Epithelial cell of proximal tubule (primary cell): Measurements from ENCODE around the gene PPFIA4. TPM values are rescaled to one million over a fixed set of nuclear protein-coding genes. Genes with fewer than 3 reads are reported as not detected.

Source experiments
- DNase-seq: peaks from one replicate; pipeline ENCODE4 v3.0.0-alpha.2; 2011; ENCODE audit warnings: low read depth
- H3K4me3 ChIP-seq: 2 replicates; pipeline ENCODE4 v1.5.1; 2011; ENCODE audit warnings: low read depth, mild to moderate bottlenecking, low read length
- total RNA-seq: library from RNA; depleted of rRNA; stranded (reverse); fragments of >200 nt; gene quantifications from 2 replicates; pipeline ENCODE4 v1.2.3, GENCODE V29; 2015
- TF ChIP-seq, protein P1 (sequence below): conservative IDR thresholded peaks from 2 replicates; pipeline ENCODE4 v1.5.1; 2012; ENCODE audit warnings: low read depth, mild to moderate bottlenecking, low read length

PPFIA4 gene
- total RNA-seq, 1 donor from 2014 or later = 11.6 TPM

DNA sequence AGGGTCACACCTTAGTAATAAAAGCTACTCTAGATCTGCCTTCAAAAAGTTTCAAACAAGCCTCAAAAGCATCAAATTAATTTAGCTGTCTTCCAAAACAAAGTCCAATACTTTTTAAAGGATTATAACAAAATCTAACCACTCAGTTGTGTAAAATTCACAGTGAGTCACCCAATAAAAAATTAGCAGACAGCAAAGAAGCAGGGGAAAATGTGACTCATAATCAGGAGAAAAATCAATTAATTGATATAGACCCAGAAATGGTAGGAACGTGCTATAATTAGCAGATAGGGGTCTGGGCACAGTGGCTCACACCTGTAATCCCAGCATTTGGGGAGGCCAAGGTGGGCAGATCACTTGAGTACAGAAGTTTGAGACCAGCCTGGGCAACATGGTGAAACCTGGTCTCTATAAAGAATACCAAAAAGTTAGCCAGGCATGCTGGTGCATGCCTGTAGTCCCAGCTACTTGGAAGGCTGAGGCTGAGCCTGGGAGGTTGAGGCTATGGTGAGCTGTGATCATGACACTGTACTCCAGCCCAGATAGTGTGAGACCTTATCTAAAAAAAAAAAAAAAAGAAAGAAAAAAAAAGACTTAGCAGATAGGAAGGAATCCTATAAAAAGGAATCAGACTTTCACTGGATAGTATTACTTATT, 67.6 kb downstream of the PPFIA4 start:
- H3K4me3 ChIP-seq = no peak overlapping the region
- no peak for DNase-seq
- TF ChIP-seq, protein P1, sequence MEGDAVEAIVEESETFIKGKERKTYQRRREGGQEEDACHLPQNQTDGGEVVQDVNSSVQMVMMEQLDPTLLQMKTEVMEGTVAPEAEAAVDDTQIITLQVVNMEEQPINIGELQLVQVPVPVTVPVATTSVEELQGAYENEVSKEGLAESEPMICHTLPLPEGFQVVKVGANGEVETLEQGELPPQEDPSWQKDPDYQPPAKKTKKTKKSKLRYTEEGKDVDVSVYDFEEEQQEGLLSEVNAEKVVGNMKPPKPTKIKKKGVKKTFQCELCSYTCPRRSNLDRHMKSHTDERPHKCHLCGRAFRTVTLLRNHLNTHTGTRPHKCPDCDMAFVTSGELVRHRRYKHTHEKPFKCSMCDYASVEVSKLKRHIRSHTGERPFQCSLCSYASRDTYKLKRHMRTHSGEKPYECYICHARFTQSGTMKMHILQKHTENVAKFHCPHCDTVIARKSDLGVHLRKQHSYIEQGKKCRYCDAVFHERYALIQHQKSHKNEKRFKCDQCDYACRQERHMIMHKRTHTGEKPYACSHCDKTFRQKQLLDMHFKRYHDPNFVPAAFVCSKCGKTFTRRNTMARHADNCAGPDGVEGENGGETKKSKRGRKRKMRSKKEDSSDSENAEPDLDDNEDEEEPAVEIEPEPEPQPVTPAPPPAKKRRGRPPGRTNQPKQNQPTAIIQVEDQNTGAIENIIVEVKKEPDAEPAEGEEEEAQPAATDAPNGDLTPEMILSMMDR = no peak

DNA sequence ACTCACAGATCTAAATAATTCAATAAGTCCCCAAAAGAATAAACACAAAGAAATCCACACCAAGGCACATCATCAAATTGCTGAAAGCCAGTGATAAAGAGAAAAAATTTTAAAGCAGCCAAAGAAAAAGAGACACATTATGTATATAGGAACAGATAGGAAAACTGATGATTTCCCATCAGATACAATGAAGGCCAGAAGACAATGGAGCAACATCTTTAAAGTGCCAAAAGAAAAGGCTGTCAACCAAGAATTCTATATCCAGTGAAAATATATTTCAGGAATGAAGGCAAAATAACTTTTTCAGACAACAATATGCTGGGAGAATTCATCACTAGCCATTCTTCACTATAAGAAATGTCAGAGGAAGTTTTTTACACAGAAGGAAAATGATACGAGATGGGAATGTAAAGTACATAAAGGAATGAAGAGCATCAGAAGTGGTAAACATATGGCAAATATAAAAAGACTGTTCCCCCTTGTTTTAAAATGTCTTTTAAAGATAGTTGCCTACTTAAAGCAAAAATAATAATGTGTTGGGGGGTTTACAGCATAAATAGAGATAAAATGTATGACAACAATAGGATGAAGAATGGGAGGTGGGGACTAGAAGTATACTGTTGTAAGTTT, 68.9 kb downstream of the PPFIA4 start:
- DNase-seq = no peak
- TF ChIP-seq, protein P1 = no peak

DNA sequence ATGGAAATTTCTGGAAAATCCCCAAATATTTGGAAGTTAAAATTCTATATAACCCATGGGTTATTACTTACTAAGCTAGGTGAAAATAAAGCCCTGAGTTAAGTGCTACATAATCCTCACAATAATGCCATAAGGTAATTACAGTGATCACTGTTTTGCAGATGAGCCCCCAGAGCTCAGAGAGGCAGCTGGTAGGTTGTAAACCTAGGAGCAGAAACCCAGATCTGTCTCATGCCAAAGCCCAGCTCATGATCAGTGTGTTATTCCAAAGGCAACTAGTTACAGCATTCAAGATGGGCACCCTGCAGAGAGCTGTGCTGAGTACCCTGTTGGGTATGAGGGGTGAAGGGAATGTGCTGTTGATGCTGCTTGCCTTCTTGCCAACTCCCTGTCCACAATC, 70.3 kb downstream of the PPFIA4 start:
- TF ChIP-seq, protein P1 = no peak
- no peak for DNase-seq
- H3K4me3 ChIP-seq = no peak overlapping the region

More for the DNA sequence above, 68.9 kb downstream of the PPFIA4 start:
- no peak overlapping the region for H3K4me3 ChIP-seq

DNA sequence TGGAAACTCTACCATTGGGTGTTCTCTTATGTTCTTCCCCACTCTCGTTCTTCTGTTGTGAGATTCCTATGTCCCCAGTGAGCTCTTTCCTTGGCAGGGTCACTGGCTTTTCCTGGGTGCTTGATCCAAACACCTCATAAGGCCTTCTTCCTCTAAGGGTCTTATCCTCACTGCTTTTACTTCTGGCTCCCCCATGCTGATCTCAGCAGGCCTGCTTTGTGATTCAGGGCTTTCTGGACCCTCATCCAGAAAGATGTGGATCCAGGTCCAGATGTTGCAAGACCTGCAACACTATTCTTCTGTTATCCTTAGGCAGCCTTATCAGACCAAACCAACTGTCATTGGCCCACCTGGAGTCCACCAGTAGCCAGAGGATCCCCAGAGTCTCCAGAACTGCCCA, 70.7 kb downstream of the PPFIA4 start:
- TF ChIP-seq, protein P1 = no peak
- no peak for DNase-seq
- H3K4me3 ChIP-seq = no peak overlapping the region

DNA sequence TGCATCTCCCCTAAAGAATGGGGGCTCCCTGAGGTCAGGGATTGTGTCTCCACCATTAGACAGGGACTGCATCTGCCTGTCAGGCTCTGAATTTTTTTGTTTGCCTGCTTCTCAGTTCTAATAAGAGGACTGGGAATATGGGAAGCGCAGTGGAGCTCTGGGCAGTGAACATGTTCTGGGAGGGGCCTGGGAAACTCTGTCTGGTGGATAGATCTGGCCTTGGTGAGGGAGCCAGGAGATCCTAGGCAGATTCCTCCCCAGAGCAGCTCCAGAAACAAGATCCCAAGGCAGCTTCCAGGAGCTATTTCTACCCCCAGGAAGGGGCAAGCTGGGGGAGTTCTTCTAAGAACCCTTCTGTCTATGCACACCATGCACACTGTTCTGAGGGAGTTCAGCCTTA, 72.2 kb downstream of the PPFIA4 start:
- TF ChIP-seq, protein P1 = no peak
- no peak for DNase-seq
- H3K4me3 ChIP-seq = no peak overlapping the region

DNA sequence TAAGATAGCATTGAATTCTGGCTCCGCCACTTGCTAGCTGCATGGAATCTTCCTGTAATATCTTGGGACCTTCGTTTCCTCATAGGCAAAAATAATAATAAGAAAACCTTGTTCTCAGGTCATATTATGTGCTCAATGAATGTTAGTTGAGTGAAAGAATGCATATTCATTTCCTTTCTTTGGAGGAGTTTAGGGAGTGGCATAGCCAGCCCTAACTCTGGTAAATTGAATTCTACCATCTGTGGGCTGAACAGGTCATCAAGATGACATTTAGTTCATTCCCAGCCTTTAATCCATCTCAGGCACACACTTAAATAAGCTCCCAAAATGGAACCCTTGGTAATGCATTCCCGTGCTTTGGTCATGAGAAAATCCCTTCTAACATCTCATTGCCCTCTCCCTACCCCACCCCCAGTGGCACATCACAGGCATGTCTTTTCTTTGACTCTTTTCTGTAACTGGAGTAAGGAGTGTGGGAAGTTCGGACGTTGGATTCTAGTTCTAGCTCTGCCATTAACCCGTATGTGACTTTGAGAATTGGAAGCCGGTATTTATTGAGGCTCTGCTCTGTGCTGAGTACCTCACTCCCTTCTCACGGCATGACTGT, 72.7 kb downstream of the PPFIA4 start:
- DNase-seq = no peak
- no peak overlapping the region for H3K4me3 ChIP-seq
- TF ChIP-seq, protein P1 = no peak
